NCI-H1048 (cell line): ENCODE measurements around the gene SUMF2.
"Not testable (repeated sequence)": the region's sequence is repeated elsewhere in the genome, so short reads cannot be mapped to it uniquely, and the experiment has no call there.

Source experiments
- DNase-seq: peaks from one replicate; lab custom pipeline; 2025; lab: John Stamatoyannopoulos, UW

Gene SUMF2

GRCh38 chr7:56063882-56064625, at the start of gene SUMF2:
Gene SUMF2 (plus strand): TSS chr7:56064286. CDS start chr7:56064312, 26 bp downstream.
- peak; percentile 54 for DNase-seq

GRCh38 chr7:56017015-56017414, 47.1 kb upstream of the SUMF2 start:
- not testable (repeated sequence) for DNase-seq

- DNase-seq = no peak
Measured at GRCh38 chr7:56019501-56019900, 44.6 kb upstream of the SUMF2 start.

- no peak for DNase-seq
Measured at GRCh38 chr7:56023500-56023899, 40.6 kb upstream of the SUMF2 start.

GRCh38 chr7:56026538-56026937, 37.5 kb upstream of the SUMF2 start:
- no peak for DNase-seq

- DNase-seq = no peak
Measured at GRCh38 chr7:56028942-56029630, 35.0 kb upstream of the SUMF2 start.

- DNase-seq = no peak
Measured at GRCh38 chr7:56030340-56030739, 33.7 kb upstream of the SUMF2 start.

GRCh38 chr7:56031556-56031955, 32.5 kb upstream of the SUMF2 start:
- not testable (repeated sequence) for DNase-seq

GRCh38 chr7:56032578-56032977, 31.5 kb upstream of the SUMF2 start:
- DNase-seq = not testable (repeated sequence)

- peak; percentile 48 for DNase-seq
Measured at GRCh38 chr7:56033671-56034432, 30.2 kb upstream of the SUMF2 start.

GRCh38 chr7:56040730-56041129, 23.4 kb upstream of the SUMF2 start:
- no peak for DNase-seq

GRCh38 chr7:56045758-56046157, 18.3 kb upstream of the SUMF2 start:
- DNase-seq = not testable (repeated sequence)

- no peak for DNase-seq
Measured at GRCh38 chr7:56046721-56047445, 17.2 kb upstream of the SUMF2 start.

GRCh38 chr7:56047446-56048116, 16.5 kb upstream of the SUMF2 start:
- DNase-seq = not testable (repeated sequence)

- DNase-seq = no peak
Measured at GRCh38 chr7:56048245-56048644, 15.8 kb upstream of the SUMF2 start.

GRCh38 chr7:56048763-56049162, 15.3 kb upstream of the SUMF2 start:
- DNase-seq = not testable (repeated sequence)

GRCh38 chr7:56051053-56051338, 13.1 kb upstream of the SUMF2 start:
- DNase-seq = no peak

GRCh38 chr7:56051339-56052191, 12.5 kb upstream of the SUMF2 start, which contains the start of the genes CCT6A and PSPH:
Gene CCT6A (plus strand): TSS chr7:56051765. CDS start chr7:56051849, 84 bp downstream.
Gene PSPH (minus strand): TSS chr7:56051444. CDS start chr7:56021212, 30,232 bp downstream.
- DNase-seq = peak; percentile 94

- DNase-seq = no peak
Measured at GRCh38 chr7:56053379-56053778, 10.7 kb upstream of the SUMF2 start.

GRCh38 chr7:56053993-56054392, 10.1 kb upstream of the SUMF2 start:
- DNase-seq = no peak
